Cardiac muscle cell (in vitro differentiated cells and primary cell): ENCODE results near the gene LRP11. TPM values are rescaled to one million over a fixed set of nuclear protein-coding genes. Genes with fewer than 3 reads are reported as not detected.
"Not testable (repeated sequence)": the region's sequence is repeated elsewhere in the genome, so short reads cannot be mapped to it uniquely, and the experiment has no call there.

Source experiments
- DNase-seq, 2 donors: peaks; one replicate each; pipeline versions ENCODE4 v3.0.0 to v3.0.0-alpha.2; 2010 to 2017; ENCODE audit warnings: low read depth in 1 of 2, low spot score in 1 of 2
- H3K27ac ChIP-seq: fragments of 200-600 bp; sonication (generic); 2 replicates; pipeline ENCODE4 v1.5.1; 2016
- H3K27me3 ChIP-seq: fragments of 200-600 bp; sonication (generic); 2 replicates; pipeline ENCODE4 v1.6.0; 2016; ENCODE audit warnings: control low read depth
- H3K36me3 ChIP-seq: fragments of 200-600 bp; sonication (generic); 2 replicates; pipeline ENCODE4 v1.5.1; 2016; ENCODE audit warnings: control low read depth
- H3K4me1 ChIP-seq: fragments of 200-600 bp; sonication (generic); 2 replicates; pipeline ENCODE4 v1.8.1; 2017; ENCODE audit warnings: low read depth, mild to moderate bottlenecking, mixed run types
- H3K4me3 ChIP-seq: fragments of 200-600 bp; sonication (generic); 2 replicates; pipeline ENCODE4 v1.5.1; 2016; ENCODE audit warnings: mild to moderate bottlenecking
- H3K9me3 ChIP-seq: fragments of 200-600 bp; sonication (generic); 2 replicates; pipeline ENCODE4 v1.5.1; 2017; ENCODE audit warnings: low read depth, mild to moderate bottlenecking, control low read depth
- polyA plus RNA-seq: library from polyadenylated mRNA; unstranded; fragments of >200 nt; fragmentation: Nextera tagmentation; extraction: Ambion mirVana; gene quantifications from 2 replicates; pipeline ENCODE4 v1.2.1, GENCODE V29; 2016
- total RNA-seq: library from RNA; depleted of rRNA; stranded (reverse); fragments of >200 nt; gene quantifications from 2 replicates; pipeline ENCODE4 v1.2.3, GENCODE V29; 2016
- TF ChIP-seq, protein P1 (sequence below): IDR thresholded peaks from 2 replicates; pipeline ENCODE4 v1.5.1; 2012; ENCODE audit warnings: low read depth, mild to moderate bottlenecking, low read length

Gene LRP11
- total and polyA plus RNA-seq, 2 experiments from 2014 or later, result 11.3 to 17.7 TPM

DNA sequence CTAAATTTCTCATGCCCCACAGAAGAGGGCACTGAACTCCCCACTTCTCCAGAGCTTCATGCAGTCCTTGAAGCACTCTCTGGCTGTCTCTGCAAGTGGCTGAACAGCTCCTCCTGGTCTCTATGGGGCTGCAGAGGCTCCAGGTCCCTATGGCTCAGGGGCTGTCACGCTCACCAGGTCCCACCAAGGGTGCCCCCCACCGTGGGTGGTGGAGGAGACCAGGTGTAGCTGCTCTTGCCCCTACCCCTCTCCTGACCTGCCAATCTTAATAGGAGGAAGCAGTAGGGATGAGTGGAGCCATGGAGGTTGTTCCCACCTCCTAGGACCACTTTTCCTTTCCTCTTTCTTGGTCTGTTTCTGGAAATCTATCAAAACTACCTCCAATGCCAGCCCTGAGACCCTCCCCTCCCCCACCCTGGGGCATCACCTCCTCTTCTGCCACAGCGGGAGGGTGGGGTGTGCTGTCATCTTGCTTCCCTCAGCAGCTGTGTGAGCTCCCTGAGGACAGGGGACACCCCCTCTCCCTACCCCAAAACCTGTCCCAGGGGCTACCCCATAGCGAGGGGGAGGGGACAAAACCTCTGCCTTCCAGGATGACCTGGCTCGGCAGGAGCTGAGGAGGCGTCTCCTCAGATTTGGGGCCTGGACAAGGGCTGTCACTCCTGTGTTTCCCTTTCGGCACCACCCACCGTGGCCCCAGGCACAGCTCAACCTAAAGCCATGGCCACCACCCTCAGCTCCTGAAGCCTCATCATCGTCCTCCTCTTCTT is 45.7 kb upstream of the LRP11 start:
- no peak overlapping the region for H3K27ac ChIP-seq
- H3K4me1 ChIP-seq, result no peaks in the 10 kb centered on the region
- no peak for DNase-seq
- H3K4me3 ChIP-seq, result no peak overlapping the region
- no peaks in the 10 kb centered on the region for H3K36me3 ChIP-seq
- no peaks in the 10 kb centered on the region for H3K9me3 ChIP-seq
- H3K27me3 ChIP-seq, result peaks cover 16% of the 10 kb centered on the region
- TF ChIP-seq, protein P1, sequence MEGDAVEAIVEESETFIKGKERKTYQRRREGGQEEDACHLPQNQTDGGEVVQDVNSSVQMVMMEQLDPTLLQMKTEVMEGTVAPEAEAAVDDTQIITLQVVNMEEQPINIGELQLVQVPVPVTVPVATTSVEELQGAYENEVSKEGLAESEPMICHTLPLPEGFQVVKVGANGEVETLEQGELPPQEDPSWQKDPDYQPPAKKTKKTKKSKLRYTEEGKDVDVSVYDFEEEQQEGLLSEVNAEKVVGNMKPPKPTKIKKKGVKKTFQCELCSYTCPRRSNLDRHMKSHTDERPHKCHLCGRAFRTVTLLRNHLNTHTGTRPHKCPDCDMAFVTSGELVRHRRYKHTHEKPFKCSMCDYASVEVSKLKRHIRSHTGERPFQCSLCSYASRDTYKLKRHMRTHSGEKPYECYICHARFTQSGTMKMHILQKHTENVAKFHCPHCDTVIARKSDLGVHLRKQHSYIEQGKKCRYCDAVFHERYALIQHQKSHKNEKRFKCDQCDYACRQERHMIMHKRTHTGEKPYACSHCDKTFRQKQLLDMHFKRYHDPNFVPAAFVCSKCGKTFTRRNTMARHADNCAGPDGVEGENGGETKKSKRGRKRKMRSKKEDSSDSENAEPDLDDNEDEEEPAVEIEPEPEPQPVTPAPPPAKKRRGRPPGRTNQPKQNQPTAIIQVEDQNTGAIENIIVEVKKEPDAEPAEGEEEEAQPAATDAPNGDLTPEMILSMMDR, result no peak

DNA sequence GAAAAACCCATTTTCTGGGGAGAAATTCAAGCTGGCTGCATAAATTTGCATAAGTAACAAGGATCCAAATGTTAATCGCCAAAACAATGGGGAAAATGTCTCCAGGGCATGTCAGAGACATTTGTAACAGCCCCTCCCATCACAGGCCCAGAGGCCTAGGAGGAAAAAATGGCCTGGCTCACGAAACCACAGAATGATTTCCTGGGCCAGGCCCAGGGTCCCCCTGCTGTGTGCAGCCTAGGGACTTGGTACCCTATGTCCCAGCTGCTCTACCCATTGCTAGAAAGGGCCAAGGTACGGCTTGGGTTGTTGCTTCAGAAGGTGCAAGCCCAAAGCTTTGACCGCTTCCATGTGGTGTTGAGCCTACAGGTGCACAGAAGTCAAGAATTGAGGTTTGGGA is 44.3 kb upstream of the LRP11 start:
- not testable (repeated sequence) for H3K27me3 ChIP-seq, DNase-seq, H3K4me1 ChIP-seq, H3K9me3 ChIP-seq, H3K27ac ChIP-seq, H3K4me3 ChIP-seq, H3K36me3 ChIP-seq

DNA sequence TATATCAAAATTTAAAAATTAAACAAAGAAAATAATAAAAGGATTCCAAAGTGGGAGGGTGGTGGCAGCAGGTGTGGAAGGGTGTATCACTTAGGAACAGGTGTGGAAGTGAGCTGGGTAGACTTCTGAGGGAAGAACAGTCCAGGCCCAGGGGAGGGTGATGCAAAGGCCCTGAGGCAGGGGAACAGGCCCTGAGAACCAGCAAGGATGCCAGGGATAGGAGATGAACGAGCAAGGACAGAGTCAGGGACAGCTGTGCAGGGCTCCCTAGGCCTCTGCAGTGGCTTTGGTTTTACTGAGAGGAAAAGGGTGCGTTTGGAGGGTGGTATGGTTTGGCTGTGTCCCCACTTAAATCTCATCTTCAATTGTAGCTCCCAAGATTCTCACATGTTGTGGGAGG is 43.2 kb upstream of the LRP11 start:
- DNase-seq, result no peak
- Histone ChIP-seq H3K27me3 (peaks cover 4% of the 10 kb centered on the region), H3K27ac (no peak overlapping the region), H3K4me3 (no peak overlapping the region), H3K36me3 (no peaks in the 10 kb centered on the region), H3K9me3 (no peaks in the 10 kb centered on the region), H3K4me1 (no peaks in the 10 kb centered on the region)
- TF ChIP-seq, protein P1, result no peak

DNA sequence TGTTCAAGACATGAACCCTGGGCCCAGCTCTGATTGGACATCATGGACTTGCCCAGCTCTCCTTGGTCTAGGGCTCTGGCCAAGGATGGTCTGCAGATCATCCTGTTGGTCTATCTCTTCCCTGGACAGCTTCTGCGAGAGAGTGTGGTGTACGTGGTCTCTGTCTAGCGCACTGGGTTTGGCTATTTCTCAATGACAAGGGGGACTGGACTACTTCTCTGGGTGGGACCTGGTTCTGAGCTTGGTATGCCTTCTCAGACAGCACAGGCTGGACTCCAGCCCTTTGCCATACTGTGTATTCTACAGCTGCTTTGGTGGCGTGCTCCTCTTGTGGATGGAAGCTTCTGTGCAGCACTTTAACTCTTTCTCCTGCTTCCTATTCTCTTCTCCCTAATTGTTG is 42.2 kb upstream of the LRP11 start:
- DNase-seq, result no peak
- Histone ChIP-seq H3K4me3 (no peak overlapping the region), H3K27me3 (peaks cover 1% of the 10 kb centered on the region), H3K9me3 (no peaks in the 10 kb centered on the region), H3K36me3 (no peaks in the 10 kb centered on the region), H3K27ac (no peak overlapping the region), H3K4me1 (no peaks in the 10 kb centered on the region)
- TF ChIP-seq, protein P1, result no peak

DNA sequence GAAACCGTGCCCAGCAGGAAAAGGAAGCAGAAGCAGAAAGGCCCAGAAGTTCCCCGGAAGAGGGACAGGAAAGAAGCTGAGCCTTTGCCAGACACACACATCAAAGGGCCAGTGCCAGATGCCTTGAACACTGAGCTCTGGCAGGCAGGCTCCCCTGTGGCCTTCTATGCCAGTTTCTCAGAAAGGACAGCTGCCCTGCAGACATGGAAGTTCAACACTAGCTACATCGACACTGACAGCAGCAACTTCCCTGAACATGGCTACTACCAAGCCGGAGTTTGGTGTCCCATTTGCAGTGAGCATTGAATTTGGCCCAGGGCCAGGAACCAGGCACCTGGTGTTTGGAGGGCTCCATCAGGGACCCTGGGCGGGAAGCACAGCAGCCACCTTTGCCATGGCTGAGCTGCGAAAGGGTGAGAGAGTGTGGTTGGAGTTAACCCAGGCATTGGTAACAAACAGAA is 41.8 kb upstream of the LRP11 start:
- Histone ChIP-seq H3K4me3 (no peak overlapping the region), H3K36me3 (no peaks in the 10 kb centered on the region), H3K27me3 (no peaks in the 10 kb centered on the region), H3K4me1 (no peaks in the 10 kb centered on the region), H3K9me3 (no peaks in the 10 kb centered on the region), H3K27ac (no peak overlapping the region)
- DNase-seq, result no peak
- TF ChIP-seq, protein P1, result no peak

DNA sequence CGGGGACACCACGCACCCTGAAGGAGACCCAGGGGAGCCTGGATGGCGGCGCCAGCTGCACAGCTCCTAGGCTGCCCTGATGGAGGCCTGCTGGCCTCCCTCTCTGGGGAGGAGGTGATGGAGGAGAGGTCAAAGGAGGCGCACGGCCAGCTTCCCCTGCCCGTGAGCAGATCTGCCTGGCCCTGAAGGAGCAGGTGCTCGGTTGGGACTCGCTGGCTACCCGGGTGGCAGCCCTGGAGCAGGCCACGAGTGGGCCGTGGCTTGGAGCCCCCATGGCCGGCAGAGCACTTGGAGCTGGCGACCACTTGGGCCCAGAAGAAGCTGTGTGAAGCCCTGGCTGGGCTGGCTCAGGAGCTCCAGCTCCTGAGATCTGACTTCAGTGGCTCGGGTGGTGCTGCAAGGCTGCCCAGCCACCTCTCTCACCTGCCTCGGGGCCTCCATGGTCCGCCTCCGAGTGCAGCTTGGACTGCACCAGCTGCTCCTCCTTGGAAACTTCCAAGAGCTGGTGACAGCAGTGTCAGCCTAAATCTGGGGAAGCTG is 41.3 kb upstream of the LRP11 start:
- no peak for DNase-seq
- TF ChIP-seq, protein P1, result no peak
- Histone ChIP-seq H3K27ac (no peak overlapping the region), H3K4me1 (no peaks in the 10 kb centered on the region), H3K27me3 (no peaks in the 10 kb centered on the region), H3K36me3 (no peaks in the 10 kb centered on the region), H3K9me3 (no peaks in the 10 kb centered on the region), H3K4me3 (no peak overlapping the region)
